SK-N-DZ (cell line): ENCODE results near the gene NT5E.
"Not testable (repeated sequence)": the region's sequence is repeated elsewhere in the genome, so short reads cannot be mapped to it uniquely, and the experiment has no call there.

Experiments used
- DNase-seq: peaks from one replicate; pipeline ENCODE4 v3.0.0-alpha.2; 2015; ENCODE audit warnings: low spot score

The NT5E gene

GRCh38 chr6:85490516-85491248 lies 40.8 kb downstream of the NT5E start:
- no peak for DNase-seq

GRCh38 chr6:85493389-85493788 lies 43.5 kb downstream of the NT5E start:
- no peak for DNase-seq

- no peak for DNase-seq
Measured at GRCh38 chr6:85494547-85495536, 45.0 kb downstream of the NT5E start.

GRCh38 chr6:85496009-85496579 lies 46.2 kb downstream of the NT5E start:
- no peak for DNase-seq

GRCh38 chr6:85496856-85497255 lies 47.0 kb downstream of the NT5E start:
- DNase-seq, result no peak

GRCh38 chr6:85498596-85499258 lies 48.8 kb downstream of the NT5E start:
- DNase-seq, result no peak

- DNase-seq, result no peak
Measured at GRCh38 chr6:85506441-85507093, 56.7 kb downstream of the NT5E start.

- DNase-seq, result no peak
Measured at GRCh38 chr6:85516168-85516567, 66.3 kb downstream of the NT5E start.

GRCh38 chr6:85524281-85524680 lies 74.4 kb downstream of the NT5E start:
- DNase-seq, result not testable (repeated sequence)

- DNase-seq, result peak; percentile 9
Measured at GRCh38 chr6:85537055-85537494, 87.2 kb downstream of the NT5E start.

- DNase-seq, result no peak
Measured at GRCh38 chr6:85544776-85545175, 94.9 kb downstream of the NT5E start.
